ENCODE data around the gene SDR42E2.
"Not testable (repeated sequence)": the region's sequence is repeated elsewhere in the genome, so short reads cannot be mapped to it uniquely, and the experiment has no call there.

Gene SDR42E2

DNA sequence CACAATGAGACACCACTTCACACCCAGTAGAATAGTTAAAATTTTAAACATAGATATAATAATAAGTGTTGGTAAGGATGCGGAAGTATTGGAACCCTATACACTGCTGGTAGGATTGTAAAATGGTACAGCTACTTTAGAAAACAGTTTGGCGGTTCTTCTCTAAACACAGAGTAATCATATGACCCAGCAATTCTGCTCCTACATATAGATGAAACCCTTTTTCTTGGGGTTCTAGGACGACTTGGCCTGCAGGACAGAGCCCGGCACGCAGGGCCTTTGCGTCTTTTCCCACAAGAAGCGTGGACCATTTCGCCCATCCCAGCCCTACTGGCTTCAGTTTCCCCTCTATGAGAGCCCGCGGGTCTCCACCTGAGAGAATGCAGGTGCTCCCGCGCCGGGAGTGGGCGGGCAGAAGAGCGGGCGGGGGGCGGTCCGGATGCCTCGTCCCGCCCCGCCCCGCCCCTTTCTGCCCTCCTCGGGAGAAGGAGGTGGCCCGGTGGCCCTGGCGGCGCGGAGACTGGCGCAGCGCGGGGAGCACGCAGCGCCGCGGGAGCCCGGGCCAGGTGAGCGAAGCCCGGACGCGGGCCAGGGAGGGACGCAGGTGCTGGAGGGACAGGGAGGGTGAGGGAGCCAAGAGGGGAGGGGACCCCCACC is at the start of gene SDR42E2:
Gene SDR42E2 (plus strand): TSS at position 508 of the 657 bp plus-strand sequence. CDS start 3,077 bp downstream, outside the sequence.
- no peak for DNase-seq (ENCODE audit: low read depth)

DNA sequence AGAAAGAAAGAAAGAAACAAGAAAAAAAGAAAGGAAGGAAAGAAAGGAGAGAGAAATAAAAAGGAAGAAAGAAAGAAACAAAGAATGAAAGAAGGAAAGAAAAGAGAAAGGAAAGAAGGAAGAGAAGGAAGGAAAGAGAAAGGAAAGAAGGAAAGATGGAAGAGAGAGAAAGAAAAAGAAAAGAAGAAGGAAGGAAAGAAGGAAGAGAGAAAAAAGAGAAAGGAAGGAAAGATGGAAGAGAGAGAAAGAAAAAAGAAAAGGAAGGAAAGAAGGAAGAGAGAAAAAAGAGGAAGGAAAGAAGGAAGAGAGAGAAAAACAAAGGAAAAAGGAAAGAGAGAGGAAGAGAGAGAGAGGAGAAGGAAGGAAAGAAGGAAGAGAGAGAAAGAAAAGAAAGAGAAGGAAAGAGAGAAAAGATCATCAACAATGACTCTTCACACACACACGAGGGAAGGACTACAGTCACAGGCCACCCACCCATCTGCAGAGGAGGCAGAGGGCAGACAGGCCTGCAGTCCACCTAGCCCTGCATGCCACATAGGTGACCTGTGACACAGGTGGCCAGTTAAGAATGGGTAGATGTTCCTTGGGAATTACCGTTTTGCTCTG is 46.1 kb upstream of the SDR42E2 start:
- DNase-seq (ENCODE audit: low read depth), result no peak

DNA sequence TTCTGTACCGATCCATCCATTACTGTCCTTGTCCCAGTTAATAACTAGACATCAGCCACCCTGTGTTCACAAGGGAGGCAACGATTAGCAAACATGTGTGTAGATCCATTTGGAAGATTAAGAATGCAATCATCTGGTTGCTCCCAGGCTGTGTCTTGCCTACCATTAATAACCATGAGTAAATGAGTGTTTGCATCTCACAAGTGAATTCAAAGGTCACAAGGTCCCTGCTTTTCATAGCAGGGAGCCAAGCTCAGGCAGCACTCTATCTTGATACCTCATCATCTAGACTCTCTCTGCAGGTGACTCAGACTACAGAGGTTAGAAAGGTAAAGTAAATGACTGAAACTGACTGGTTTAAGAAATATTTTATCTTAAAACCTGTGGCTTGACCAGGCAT is 44.7 kb upstream of the SDR42E2 start:
- no peak for DNase-seq (ENCODE audit: low read depth)

DNA sequence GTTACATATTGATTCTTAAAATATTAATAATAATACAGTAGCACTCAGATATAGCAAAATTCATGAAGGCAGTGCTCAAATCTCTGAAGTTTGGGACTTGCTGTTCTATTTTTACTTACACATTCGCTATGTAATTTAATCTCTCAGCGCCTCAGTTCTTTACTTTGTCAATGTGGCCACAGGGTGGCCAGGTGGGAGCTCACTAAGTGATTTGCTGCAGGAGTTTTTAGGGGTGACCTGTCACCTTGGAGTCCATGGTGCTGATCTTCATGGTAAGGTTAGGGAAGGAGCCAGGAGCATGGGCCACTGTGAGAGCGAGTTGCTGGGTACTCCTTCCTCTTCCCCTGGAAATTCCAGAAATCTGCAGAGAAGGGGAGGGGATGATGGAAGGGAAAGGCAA is 41.9 kb upstream of the SDR42E2 start:
- no peak for DNase-seq (ENCODE audit: low read depth)

DNA sequence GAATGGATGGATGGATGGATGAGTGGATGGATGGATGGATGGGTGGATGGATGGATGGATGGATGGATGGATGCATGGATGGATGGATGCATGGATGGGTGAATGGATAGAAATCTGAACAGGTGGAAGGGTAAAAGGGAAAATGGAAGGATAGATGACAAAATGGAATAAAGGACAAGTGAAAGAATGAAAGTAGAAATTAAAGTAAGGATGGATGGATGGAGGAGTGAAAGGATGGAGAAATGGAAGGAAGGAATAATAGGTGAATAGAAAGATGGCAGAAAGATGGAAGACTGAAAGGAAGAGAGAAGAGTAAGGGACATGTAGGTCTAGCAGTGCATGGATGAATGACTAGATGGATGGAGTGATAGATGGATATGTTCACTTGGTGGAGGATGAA is 40.1 kb upstream of the SDR42E2 start:
- DNase-seq (ENCODE audit: low read depth), result no peak

DNA sequence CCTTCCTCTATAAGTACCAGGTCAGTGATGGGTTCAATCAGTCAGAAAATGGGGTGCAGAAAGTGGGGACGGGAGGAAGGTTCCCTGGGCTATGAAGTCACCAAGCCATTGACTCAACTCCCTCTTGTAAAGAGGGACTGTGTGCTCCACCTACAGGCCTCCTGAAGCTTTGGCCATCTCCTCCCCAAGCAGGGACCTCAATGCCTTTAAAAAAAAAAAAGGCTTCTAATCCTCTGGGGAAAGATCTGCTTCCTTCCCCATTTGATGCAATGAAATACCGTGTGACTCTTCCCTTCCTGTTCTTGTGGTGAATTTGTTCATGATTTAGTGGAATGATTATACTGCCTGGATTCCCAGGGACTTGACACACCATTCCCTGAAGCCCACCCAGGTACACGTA is 39.2 kb upstream of the SDR42E2 start:
- peak; percentile 5 for DNase-seq (ENCODE audit: low read depth)

DNA sequence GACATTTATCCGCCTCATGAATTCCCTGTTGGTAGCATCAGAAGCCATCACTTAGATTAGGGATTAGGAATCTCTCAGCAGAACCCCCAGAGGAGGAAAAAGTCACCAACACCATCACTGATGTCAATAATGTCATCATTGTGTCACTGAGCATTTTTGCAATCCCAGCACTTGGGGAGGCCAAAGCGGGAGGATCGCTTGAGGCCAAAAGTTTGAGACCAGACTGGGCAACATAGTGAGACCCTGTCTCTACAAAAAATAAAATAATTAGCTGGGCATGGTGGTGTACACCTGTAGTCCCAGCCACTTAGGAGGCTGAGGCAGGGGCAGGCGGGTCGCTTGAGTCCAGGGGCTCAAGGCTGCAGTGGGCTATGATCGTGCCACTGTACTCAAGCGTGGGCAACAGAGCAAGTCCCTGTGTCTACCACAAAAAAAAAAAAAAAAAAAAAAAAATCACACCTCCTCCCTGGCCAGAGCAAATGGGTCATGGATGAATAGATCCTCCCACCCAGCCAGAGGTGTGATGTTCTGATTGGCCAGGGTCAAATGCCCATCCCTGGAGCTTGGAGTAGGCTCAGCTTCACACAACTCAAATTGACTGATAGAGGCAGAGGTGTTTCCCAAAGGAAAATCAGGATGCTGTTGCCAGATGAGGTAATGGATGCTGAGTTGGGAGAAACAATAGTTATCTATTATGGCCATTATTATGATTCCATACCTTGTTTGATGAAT is 38.4 kb upstream of the SDR42E2 start:
- DNase-seq (ENCODE audit: low read depth), result no peak

DNA sequence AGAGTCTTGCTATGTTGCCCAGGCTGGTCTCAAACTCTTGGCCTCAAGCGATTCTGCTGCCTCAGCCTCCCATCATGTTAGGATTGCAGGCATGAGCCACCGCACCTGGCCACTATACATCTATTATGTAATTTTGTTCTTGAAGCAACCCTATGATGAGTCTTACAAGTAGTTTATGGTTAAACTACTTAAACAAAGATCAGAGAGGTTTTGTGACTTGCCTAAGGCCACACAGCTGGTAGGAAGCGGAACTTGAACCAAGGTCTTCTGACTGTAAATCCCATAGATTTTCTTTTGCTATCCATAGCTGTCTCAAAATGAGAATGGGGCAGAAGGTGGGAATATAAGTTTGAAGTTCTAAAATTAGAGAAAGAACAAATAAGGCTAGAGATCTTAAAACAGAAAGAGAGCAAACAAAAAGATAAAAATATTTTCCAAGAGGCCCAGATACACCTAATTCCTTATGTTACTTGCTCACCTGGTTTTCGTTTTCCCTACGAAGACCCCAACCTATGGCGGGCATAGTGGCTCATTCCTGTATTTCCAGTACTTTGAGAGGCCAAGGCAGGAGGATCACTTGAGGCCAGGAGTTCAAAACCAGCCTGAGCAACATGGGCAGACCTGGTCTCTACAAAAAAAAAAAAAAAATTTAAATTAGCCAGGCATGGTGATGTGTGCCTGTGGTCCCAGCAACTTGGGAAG is 37.6 kb upstream of the SDR42E2 start:
- no peak for DNase-seq (ENCODE audit: low read depth)

DNA sequence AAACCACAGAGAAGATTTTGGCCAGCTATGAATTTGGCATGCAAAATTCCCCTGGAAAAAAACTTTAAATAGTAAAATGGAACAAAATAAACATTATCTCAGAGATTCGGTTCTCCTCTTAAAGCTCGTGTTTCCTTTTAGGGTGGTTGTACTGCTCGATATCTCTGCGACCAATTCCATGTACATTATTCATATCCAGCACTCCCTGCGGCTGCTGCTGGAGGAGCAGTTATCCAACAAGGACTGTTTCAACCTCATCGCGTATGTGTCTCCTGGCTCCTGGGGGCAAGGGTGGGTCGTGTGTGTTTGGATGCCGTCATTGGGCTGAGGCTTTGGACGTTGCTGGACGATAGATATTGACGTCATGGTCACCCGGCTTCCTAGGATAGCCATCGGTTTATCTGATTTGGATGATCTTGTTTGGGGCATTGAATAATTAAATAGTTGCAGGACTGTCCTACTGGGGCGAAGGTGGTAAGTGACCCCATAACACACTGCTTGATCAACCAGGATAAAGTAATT is 36.2 kb upstream of the SDR42E2 start:
- no peak for DNase-seq (ENCODE audit: low read depth)

DNA sequence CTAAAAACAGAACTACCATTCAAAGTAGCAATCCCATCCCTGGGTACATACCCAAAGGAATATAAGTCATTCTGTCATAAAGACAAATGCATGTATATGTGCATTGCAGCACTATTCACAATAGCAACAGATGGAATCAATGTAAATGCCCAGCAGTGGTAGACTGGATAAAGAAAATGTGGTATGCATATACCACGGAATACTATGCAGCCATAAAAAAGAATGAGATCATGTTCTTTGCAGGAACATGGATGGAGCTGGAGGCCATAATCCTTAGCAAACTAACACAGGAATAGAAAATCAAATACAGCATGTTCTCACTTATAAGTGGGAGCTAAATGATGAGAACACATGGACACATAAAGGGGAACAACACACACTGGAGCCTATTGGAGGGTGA is 33.8 kb upstream of the SDR42E2 start:
- not testable (repeated sequence) for DNase-seq (ENCODE audit: low read depth)

DNA sequence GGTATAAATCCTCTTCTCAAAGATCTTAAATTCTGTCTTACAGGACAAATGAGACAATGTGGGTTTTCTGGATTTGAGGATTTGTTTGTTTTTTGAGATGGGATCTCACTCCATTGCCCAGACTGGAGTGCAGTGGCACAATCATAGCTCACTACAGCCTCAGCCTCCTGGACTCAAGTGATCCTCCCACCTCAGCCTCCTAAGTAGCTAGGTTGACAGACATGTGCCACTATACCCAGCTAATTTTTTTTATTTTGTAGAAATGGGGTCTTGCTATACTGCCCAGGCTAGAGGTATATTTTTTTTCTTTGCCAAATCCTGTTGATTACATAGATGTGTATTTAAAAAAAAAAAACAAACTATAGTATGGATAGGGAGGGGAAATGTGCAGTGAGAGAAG is 31.8 kb upstream of the SDR42E2 start:
- DNase-seq (ENCODE audit: low read depth), result no peak

DNA sequence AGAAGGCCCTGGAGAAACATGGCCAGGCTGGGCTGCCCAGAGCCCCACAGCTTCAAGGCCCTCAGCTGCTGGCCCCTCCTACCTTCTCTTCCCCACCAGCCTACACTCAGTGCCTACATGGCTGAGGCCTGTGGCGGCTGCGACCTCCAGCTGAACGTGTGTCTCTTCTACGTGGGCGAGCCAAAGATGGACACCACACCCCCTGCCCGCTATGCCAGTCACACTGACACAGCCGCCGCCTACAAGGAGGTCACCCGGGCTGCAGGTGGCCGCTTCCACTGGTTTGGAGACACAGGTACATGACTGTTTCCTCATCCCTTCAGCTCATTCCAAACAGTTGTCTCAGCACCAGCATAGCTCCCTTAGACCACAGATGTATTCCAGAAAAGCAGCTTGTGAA is 29.5 kb upstream of the SDR42E2 start:
- DNase-seq (ENCODE audit: low read depth), result no peak

DNA sequence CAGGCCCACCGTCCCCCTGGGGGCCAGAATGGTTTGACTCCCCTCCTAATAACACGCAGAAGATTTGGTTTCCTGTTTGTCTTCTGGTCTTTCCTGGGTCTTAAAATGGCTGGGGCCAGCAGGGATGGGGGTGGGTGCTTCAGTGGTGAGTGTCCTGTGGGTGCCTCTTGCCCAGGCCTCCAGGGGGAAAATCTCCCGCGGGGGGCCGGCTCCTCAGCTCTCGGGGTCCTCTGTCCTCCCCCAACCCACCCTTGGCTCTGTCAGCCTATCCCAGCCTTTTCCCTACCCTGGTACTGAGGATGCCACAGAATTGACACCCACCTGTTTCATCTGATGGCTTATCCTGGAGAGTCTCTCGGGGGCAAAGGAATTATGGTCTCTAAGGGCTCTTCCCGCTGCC is 23.8 kb upstream of the SDR42E2 start:
- no peak for DNase-seq (ENCODE audit: low read depth)

DNA sequence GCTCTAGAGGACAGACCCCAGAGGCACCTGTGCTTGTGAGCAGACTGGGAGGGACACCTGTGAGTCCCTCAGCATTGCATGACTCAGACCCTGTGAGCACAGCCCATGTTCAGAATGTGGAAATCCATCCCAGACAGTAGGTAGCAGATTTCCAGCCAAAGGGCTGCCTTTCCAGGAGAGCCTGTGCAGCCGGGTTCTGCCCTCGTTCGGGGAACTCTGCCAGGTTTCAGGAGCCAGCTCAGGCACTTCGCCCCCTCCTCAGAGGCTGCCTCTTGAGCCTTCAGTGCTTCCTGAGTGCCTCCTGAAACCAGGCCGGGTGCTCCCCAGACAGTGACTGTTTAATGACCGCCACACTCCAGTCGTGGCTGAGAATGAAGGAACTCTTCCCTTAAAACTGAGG is 23.3 kb upstream of the SDR42E2 start:
- no peak for DNase-seq (ENCODE audit: low read depth)

DNA sequence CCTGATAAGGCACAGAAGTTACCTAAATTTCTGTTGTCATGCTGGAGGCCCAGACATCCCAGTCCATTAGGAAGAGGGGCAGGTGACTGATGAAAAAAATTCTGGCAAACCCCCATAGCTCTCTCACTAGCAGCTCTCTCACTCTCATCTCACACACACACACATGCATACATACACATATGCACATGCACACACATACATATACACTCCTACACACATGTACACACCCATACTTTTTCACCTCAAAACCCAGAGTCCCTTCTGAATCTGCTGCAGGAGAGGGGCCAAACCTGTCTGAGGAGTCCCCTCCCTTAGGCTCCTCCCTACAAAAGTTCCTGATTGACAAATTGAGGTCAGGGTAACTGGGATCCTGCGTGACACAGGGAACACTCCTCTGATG is 22.6 kb upstream of the SDR42E2 start:
- DNase-seq (ENCODE audit: low read depth), result no peak

DNA sequence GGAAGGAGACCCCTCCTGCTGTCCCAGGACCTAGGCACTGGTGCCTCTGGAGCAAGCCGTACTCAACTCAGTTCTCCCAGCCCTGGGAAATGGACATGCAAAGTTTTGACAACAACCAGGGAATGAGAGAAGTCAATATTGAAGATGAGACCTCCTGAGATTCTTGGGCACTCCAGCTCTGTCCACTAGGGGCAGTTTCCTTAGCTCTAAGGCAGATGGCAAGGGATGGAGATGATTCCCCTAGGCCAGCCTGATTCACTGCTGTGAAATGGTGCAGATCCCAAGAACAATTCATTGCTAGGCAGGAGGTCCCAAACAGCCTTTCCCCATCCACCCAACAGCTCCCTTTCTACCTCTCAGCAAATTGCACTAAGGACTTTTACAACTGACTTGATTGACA is 20.5 kb upstream of the SDR42E2 start:
- no peak for DNase-seq (ENCODE audit: low read depth)

DNA sequence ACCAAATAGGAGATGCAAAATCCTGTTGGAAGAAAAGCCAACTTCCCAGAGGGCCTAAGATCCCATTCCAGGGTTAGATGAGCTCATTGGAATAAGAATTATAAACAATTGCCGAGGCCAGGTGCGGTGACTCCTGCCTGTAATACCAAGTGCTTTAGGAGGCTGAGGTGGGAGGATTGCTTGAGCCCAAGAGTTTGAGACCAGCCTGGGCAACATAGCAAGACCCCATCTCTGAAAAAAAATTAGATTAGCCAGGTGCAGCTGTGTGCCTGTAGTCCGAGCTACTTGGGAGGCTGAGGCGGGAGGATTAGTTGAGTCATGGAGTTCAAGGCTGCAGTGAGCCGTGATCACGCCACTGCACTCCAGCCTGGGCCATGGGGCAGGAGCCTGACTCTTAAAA is 17.8 kb upstream of the SDR42E2 start:
- no peak for DNase-seq (ENCODE audit: low read depth)

DNA sequence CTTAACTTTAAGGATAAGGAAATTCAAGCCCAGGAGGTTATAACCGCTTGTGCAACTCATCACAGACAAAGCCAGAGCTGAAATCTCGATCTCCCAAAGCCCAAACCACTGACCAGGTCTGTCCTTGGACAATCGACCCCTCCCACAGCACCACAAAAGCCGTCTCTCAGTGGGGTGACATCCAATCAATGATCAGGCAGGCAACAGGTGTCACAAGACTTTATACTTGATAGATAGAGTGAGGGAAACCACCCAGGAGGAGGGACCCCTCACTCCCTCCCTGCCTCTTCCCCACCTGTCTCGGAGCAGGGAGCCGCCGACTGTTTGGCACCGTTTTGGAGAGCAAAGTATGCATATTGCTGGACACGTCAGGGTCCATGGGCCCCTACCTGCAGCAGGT is 14.5 kb upstream of the SDR42E2 start:
- no peak for DNase-seq (ENCODE audit: low read depth)

DNA sequence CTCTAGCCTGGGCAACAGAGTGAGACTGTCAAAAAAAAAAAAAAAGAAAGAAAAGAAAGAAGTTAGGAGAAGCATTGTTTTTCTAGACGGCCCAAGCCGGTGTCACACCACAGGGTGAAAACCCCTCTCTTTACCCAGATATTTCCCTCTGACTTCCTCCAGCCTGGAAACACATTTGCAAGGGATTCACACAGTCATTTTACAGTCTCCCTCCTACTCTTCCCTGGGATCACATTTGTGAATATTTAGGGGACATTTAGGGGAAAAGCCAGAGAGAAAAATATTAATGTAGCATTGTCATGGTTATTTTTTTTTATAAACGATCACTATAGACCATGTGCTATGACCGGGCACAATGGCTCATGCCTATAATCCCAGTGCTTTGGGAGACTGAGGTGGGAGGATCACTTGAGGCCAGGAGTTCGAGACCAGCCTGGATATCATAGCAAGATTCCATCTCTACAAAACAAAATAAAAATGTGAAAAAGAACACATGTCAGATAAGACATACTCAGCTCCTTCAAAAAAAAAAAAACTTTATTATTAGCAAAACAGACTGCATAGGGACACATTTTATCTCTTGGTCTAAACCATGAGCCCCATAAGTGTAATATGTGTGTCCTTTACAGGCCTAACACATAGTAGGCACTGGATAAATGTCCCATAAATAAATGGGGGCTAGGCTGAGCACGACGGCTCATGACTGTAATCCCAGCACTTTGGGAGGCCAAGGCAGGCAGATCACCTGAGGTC is 10.9 kb upstream of the SDR42E2 start:
- DNase-seq (ENCODE audit: low read depth), result no peak

DNA sequence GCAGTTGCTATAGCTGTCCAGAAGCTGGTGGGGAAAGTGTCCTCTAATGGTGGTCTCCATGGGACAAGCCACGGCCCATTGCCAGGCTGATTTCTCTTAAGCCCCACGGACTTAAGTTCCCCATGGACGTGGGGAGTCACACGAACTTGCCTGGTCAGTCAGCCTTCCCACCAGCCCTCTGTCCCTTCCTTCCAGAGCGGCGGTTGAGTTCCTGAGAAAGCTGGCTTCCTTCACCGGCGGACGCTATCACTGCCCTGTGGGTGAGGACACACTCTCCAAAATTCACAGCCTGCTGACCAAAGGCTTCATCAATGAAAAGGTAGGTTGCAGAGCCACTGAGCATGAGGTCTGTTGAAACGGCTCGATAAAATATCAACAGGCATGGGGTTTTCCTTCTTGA is 10.0 kb upstream of the SDR42E2 start:
- DNase-seq (ENCODE audit: low read depth), result no peak

DNA sequence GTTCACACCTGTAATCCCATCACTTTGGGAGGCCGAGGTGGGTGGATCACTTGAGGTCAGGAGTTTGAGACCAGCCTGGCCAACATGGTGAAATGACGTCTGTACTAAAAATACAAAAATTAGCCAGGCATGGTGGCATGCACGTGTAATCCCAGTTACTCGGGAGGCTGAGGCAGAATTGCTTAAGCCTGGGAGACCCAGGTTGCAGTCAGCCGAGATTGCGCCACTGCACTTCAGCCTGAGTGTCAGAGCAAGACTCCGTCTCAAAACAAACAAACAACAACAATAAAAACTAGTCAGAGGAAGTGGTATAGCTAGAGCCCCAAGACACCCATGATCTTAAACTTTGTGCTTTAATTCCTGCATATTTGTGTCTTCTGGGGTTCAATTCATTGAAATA is 9.2 kb upstream of the SDR42E2 start:
- not testable (repeated sequence) for DNase-seq (ENCODE audit: low read depth)

DNA sequence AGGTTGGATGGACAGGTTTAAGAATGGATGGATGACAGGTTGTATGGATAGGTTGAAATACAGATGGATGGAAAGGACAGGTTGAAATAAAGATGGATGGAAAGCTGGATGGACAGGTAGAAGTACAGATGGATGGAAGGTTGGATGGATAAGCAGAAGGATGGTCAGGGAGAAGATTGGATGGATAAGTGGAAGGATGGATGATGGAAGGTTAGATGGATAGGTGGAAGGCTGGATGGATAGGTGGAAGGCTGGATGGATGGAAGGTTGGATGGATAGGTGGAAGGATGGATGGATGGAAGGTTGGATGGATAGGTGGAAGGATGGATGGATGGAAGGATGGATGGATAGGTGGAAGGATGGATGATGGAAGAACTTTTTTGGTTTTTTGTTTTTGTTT is 905 bp upstream of the SDR42E2 start:
- DNase-seq (ENCODE audit: low read depth), result no peak
